GM12891 (cell line): ENCODE measurements around the gene CSGALNACT2.

Source experiments
- DNase-seq: peaks from one replicate; pipeline ENCODE4 v3.0.0; 2011; ENCODE audit warnings: low spot score; ENCODE audit not compliant: insufficient read length
- FAIRE-seq: peaks from 2 replicates; lab custom pipeline; 2011; peaks lifted over from hg19 to GRCh38; lab: Jason Lieb, UNC
- PAX5 ChIP-seq: IDR thresholded peaks from 2 replicates; pipeline ENCODE4 v1.6.1; 2011; ENCODE audit warnings: low read length, moderate library complexity, mild to moderate bottlenecking; ENCODE audit not compliant: insufficient read depth, severe bottlenecking
- POLR2A ChIP-seq: IDR thresholded peaks from 2 replicates; pipeline ENCODE4 v1.6.1; 2011; ENCODE audit warnings: low read depth, low read length, control low read depth
- POLR2AphosphoS5 ChIP-seq: IDR thresholded peaks from 2 replicates; pipeline ENCODE4 v1.6.1; 2011; ENCODE audit warnings: low read depth, low read length, control low read depth
- POU2F2 ChIP-seq: IDR thresholded peaks from 2 replicates; pipeline ENCODE4 v1.6.1; 2011; ENCODE audit warnings: low read depth, mild to moderate bottlenecking, control low read depth, low read length, moderate library complexity
- SPI1 ChIP-seq: IDR thresholded peaks from 2 replicates; pipeline ENCODE4 v1.6.1; 2011; ENCODE audit warnings: low read depth, low read length, control low read depth
- TAF1 ChIP-seq: IDR thresholded peaks from 2 replicates; pipeline ENCODE4 v1.6.1; 2011; ENCODE audit warnings: low read depth, low read length, control low read depth

The CSGALNACT2 gene

DNA sequence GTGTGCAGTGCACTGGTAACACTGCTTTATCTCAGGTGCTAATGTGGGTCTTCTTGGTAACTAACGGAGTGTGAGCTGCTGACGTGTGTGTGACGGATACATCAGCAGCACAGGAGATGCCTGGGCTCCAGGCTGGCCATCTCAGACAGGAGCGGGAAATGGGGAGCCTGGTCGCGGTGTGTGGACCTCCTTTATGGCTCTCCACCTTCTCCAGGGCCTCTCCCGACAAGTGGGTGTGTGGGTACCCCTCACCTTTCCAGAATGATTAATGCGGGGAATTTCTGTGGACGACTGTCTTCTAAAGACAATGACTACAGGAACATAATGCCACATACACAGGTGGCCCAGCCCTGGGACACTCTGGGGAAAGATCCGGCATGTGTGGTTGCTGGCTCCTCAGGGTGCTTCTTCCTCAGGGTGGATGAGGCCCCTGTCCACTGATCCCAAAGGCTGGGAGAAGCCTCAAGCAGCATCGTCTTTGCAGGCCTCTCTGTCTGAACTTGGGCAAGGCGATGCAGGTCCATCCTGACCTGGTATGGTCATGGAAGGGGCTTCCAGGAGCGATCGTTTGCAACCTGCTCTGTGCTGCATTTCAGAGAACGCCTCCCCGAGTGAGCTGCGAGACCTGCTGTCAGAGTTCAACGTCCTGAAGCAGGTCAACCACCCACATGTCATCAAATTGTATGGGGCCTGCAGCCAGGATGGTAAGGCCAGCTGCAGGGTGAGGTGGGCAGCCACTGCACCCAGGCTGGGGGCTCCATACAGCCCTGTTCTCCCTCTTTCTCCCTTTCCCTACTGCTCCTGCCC, 20.3 kb upstream of the CSGALNACT2 start:
- TF ChIP-seq PAX5 (no peak), POLR2A (no peak), SPI1 (no peak)
- no peak for FAIRE-seq
- DNase-seq, result no peak

DNA sequence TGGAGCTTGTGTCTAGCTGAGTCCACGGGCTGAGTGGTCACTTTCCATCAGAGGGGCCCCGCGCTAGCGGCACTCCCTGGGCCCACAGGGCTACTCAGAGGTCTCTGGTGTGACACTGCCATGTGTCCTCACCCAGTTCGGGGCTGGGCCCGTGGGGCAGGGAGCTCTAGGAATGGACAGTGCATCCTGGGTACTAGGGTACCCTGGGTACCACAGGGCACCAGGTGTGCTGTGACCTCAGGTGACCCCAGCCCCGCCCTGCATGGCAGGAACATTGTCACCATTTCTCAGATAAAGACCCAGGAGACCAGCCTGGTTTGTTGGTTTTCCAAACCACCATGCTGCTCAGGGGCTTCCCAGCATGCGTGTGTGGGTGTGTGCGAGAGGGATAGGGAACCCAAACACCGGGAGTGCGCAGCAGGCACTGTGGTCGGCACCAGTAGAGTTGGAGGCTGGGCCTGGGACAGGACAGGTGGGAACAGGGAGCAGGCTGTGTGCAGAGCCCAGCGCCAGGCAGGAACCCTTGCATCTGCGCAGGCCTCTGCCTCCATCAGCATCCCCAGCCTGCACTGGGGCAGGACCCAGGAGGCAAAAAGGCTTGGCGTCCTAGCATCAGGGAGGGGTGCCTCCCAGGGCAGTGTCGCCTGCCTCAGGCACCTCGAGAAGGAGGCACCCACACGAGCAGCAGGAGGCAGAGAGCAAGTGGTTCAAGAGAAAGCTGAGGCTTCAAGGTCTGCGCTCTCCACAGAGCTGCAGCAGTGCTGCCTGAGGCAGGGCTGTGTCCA, 19.4 kb upstream of the CSGALNACT2 start:
- FAIRE-seq, result peak; percentile 20
- TF ChIP-seq POLR2A (no peak), PAX5 (no peak), TAF1 (no peak), POLR2AphosphoS5 (no peak), POU2F2 (no peak), SPI1 (no peak)
- DNase-seq, result no peak

DNA sequence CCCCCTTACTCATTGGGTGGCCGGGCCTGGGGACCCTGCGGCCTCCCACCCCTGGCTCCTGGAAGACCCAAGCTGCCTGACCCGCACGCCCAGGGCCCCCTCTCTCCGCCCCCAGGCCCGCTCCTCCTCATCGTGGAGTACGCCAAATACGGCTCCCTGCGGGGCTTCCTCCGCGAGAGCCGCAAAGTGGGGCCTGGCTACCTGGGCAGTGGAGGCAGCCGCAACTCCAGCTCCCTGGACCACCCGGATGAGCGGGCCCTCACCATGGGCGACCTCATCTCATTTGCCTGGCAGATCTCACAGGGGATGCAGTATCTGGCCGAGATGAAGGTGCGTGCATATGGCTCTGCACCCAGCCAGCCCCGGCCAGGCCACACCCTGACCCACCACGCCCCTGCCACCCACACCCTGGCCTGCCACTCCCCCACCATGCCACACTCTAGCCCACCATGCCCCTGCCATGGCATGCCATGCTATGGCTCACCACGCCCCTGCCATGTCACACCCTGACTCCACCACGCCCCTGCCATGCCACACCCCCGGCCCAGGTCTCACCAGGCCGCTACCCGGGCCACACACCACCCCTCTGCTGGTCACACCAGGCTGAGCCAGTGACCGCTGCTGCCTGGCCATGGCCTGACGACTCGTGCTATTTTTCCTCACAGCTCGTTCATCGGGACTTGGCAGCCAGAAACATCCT, 18.7 kb upstream of the CSGALNACT2 start:
- DNase-seq, result no peak
- FAIRE-seq, result no peak

DNA sequence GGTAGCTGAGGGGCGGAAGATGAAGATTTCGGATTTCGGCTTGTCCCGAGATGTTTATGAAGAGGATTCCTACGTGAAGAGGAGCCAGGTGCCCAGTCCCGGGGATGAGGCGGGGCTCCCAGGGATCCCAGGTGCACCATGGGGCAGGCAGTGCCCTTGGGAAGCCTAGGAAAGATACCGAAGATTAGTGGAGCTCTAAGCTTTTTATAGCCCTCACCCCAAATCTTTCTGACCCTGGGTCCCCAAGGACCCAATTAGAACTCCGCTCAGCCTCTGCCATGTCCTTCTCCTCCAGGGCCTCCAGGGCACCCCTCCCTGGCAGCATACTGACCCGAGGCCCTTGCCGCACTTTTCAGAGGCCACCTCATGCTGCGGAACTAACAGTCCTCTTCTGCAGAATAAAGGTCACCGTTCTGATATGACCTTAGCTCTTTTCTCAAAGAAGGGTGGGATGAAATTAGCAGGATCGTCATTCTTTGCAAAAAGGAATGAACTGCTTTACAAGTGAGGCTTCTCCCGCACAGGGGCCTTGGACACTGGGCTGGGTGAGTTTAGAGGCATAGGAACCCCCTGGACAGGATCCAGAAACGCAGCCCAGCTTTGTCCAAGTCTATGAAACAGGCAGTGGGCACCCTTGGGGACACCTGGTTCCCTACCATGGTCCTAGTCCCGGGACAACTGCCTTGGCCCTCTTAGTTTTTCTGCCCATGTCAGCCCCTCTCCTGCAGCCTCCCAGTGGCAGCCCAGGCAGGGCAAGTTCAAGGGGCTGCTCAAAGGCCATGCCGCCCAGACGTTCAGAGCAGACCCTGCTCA, 17.9 kb upstream of the CSGALNACT2 start:
- no peak for FAIRE-seq
- no peak for DNase-seq
- TF ChIP-seq POLR2A, result no peak
- TF ChIP-seq POLR2AphosphoS5, result no peak
- TF ChIP-seq TAF1, result no peak
- no peak for TF ChIP-seq SPI1
- TF ChIP-seq POU2F2, result no peak
- TF ChIP-seq PAX5, result no peak

More for the DNA sequence above, 18.7 kb upstream of the CSGALNACT2 start:
- TF ChIP-seq POU2F2 (no peak), POLR2A (no peak), POLR2AphosphoS5 (no peak), TAF1 (no peak), SPI1 (no peak), PAX5 (no peak)

DNA sequence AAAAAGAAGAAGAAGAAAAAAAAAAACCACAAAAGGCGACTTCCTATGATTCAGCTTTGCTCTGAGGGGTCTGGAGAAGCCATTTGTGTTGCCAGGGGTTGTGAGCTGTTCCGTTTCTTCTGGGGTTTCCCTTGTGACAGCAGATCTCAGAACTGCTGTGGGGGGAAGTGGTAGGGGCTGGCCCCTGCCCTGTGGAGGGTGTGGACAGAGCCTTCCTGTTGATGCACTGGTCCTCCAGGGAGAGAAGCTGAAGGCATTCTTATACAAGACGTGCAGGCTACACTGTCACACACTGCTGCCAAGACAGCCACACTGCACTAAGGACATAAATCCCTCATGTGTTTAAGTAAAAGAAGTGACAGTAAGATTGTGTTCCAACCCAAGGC, 17.3 kb upstream of the CSGALNACT2 start:
- FAIRE-seq (peak; percentile 87), DNase-seq (peak; percentile 78)
- TF ChIP-seq POU2F2, result no peak
- no peak for TF ChIP-seq PAX5
- TF ChIP-seq TAF1, result no peak
- TF ChIP-seq SPI1, result peak; percentile 87
- no peak for TF ChIP-seq POLR2A
- TF ChIP-seq POLR2AphosphoS5, result no peak

DNA sequence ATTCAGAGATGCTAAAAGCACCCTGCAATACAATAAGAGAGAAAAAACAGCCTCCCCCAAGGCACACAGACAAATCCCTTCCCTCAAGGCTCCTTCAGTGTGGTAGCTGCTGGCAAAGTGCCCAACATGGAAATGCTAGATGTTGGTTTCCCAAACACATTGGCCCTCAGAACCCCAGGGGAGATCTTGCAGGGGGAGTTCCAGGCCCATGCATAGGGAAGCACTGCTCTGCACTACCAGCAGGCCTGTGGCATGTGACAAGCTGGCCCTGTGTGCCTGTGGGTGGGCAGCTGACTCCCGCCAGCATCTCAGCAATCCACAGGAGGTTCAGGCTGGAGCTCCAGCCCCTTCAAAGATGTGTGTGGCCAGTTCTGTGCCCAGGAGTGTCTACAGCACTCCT, 16.8 kb upstream of the CSGALNACT2 start:
- TF ChIP-seq POLR2AphosphoS5, result no peak
- TF ChIP-seq POU2F2, result no peak
- no peak for TF ChIP-seq TAF1
- TF ChIP-seq POLR2A, result no peak
- no peak for TF ChIP-seq PAX5
- TF ChIP-seq SPI1, result no peak
- FAIRE-seq (peak; percentile 83), DNase-seq (no peak)

DNA sequence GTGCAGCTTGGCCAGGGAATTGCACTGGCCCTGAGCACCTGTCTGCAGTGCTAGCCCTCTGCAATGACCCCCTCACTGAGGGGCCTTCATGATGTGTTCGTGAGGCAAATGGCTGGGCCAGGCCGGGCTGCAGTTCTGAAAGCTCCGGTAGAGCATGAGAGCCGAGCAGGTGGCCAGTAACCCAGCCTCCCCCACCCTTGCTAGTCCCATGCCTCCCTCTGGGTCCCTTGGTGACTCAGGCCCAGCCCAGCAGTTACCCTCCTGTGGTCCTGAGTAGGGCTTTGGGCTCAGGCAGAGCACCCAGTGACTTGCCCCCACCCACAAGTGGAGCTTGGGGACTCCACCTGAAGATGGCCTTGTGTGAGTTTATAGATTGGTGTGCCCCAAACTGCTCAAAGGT, 16.1 kb upstream of the CSGALNACT2 start:
- FAIRE-seq (no peak), DNase-seq (no peak)
- TF ChIP-seq PAX5 (no peak), POU2F2 (no peak), POLR2AphosphoS5 (no peak), POLR2A (no peak), TAF1 (no peak), SPI1 (no peak)

DNA sequence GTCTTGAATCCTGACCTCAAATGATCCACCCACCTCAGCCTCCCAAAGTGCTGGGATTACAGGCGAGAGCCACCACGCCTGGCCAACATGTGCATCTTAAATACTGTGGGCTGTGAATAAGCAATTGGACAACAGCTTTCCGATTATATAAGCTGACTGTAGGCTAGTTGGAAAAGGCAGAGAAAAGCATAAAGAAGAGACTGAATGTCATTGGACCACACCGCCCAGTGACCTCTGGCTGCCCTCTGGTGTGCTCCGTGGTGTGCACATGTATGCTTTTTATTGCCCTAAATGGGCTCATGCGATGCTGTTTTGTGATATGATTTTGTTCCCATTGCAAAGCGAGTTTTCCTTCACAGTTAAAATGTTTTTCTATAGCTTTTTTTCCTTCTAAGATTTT, 15.4 kb upstream of the CSGALNACT2 start:
- TF ChIP-seq POLR2A, result no peak
- no peak for TF ChIP-seq POU2F2
- no peak for TF ChIP-seq TAF1
- no peak for TF ChIP-seq SPI1
- no peak for TF ChIP-seq POLR2AphosphoS5
- TF ChIP-seq PAX5, result no peak
- FAIRE-seq, result no peak

More for the DNA sequence above, 15.4 kb upstream of the CSGALNACT2 start:
- no peak for DNase-seq
